Kidney (tissue), 14 donors: Measurements from ENCODE around the gene ENOX2. TPM values are rescaled to one million over a fixed set of nuclear protein-coding genes. Genes with fewer than 3 reads are reported as not detected.

Experiments used
- DNase-seq, 5 donors: peaks; one replicate each; pipeline ENCODE4 v3.0.0-alpha.2; 2013 to 2020
- FAIRE-seq: peaks from 2 replicates; lab custom pipeline; 2012; peaks lifted over from hg19 to GRCh38; lab: Jason Lieb, UNC
- H3K27ac ChIP-seq, 2 donors: one replicate each; pipeline ENCODE4 v1.7.0; 2013; ENCODE audit warnings: low read depth in 2 of 2, low read length in 2 of 2, inconsistent platforms in 1 of 2
- H3K27me3 ChIP-seq: one replicate; pipeline ENCODE4 v1.7.1; 2013; ENCODE audit warnings: low read length, inconsistent platforms; ENCODE audit not compliant: control insufficient read depth, insufficient read depth
- H3K36me3 ChIP-seq, 3 donors: one replicate each; pipeline versions ENCODE4 v1.7.0 to v1.7.1; 2013; ENCODE audit warnings: low read length in 3 of 3, control low read depth in 1 of 3, inconsistent platforms in 1 of 3; ENCODE audit not compliant: insufficient read depth in 3 of 3, control insufficient read depth in 2 of 3
- H3K4me1 ChIP-seq, 3 donors: one replicate each; pipeline versions ENCODE4 v1.7.0 to v1.7.1; 2013; ENCODE audit warnings: low read length in 3 of 3, inconsistent platforms in 1 of 3, low read depth in 1 of 3; ENCODE audit not compliant: control insufficient read depth in 2 of 3, insufficient read depth in 2 of 3
- H3K4me3 ChIP-seq, 3 donors: one replicate each; pipeline versions ENCODE4 v1.7.0 to v1.8.1; 2013; ENCODE audit warnings: low read length in 3 of 3, control low read depth in 1 of 3, inconsistent platforms in 1 of 3
- H3K9ac ChIP-seq, 3 donors: one replicate each; pipeline versions ENCODE4 v1.7.0 to v1.7.1; 2013; ENCODE audit warnings: low read length in 3 of 3, control low read depth in 1 of 3, inconsistent platforms in 1 of 3
- H3K9me3 ChIP-seq, 3 donors: one replicate each; pipeline versions ENCODE4 v1.7.0 to v1.7.1; 2013; ENCODE audit warnings: low read length in 3 of 3, control low read depth in 1 of 3, inconsistent platforms in 1 of 3; ENCODE audit not compliant: control insufficient read depth in 2 of 3, insufficient read depth in 1 of 3
- CTCF ChIP-seq: IDR thresholded peaks from 3 replicates; pipeline ENCODE4 v1.5.1; 2012; ENCODE audit warnings: mild to moderate bottlenecking, moderate library complexity, borderline replicate concordance; ENCODE audit not compliant: insufficient read depth; ENCODE audit errors: extremely low read depth
- intact Hi-C: fragments of 100-400 bp; cut with DNase I; formaldehyde crosslinking; loops from one replicate; pipeline ENCODE4 v1.11.1; 2022
- polyA plus RNA-seq: library from polyadenylated mRNA; stranded (reverse); fragments of 350-450 nt; fragmentation: Illumina TruSeq; extraction: RNeasy Lipid Tissue Mini Kit (QIAGEN cat#74804); gene quantifications from one replicate; pipeline ENCODE4 v1.2.3, GENCODE V29; 2014; ENCODE audit warnings: low read depth, low replicate concordance; ENCODE audit not compliant: insufficient read depth
- total RNA-seq: library from RNA; stranded (reverse); fragmentation: NEBNext Ultra II Directional; extraction: Animal tissue kit (Norgen Biotek cat#: 25700); gene quantifications from one replicate; pipeline ENCODE4 v1.2.1, GENCODE V29; 2021
- donor health status: control.
- donor health status: control.
- donor health status: control.
- donor health status: control.
- donor health status: control.
- donor health status: DM: yes; HTN: yes; CAD: no.
- donor health status: Normal renal cell carcinoma (clear cell type).

Gene ENOX2
- total and polyA plus RNA-seq, 2 donors from 2014 or later = 6.6 to 22.6 TPM

GRCh38 chrX:130756233-130756632 lies 146.8 kb downstream of the ENOX2 start:
- FAIRE-seq (no peak), DNase-seq (no peak)
- no peak for TF ChIP-seq CTCF
- no peak overlapping the region for H3K9ac ChIP-seq
- no peaks in the 10 kb centered on the region for H3K9me3 ChIP-seq
- no peak overlapping the region for H3K4me3 ChIP-seq
- H3K27me3 ChIP-seq = no peaks in the 10 kb centered on the region
- H3K36me3 ChIP-seq = no peaks in the 10 kb centered on the region
- intact Hi-C loops = no loop called here
- no peak overlapping the region for H3K27ac ChIP-seq
- H3K4me1 ChIP-seq = no peaks in the 10 kb centered on the region

GRCh38 chrX:130754353-130754752 lies 148.7 kb downstream of the ENOX2 start:
- H3K4me3 ChIP-seq = no peak overlapping the region
- H3K9me3 ChIP-seq = no peaks in the 10 kb centered on the region
- H3K27ac ChIP-seq = no peak overlapping the region
- DNase-seq (no peak), FAIRE-seq (peak; percentile 19)
- no peaks in the 10 kb centered on the region for H3K4me1 ChIP-seq
- no peaks in the 10 kb centered on the region for H3K27me3 ChIP-seq
- no peak for TF ChIP-seq CTCF
- no peaks in the 10 kb centered on the region for H3K36me3 ChIP-seq
- intact Hi-C loops = no loop called here
- H3K9ac ChIP-seq = no peak overlapping the region

GRCh38 chrX:130746709-130747342 lies 156.2 kb downstream of the ENOX2 start:
- Histone ChIP-seq H3K36me3 (no peaks in the 10 kb centered on the region), H3K27me3 (no peaks in the 10 kb centered on the region), H3K9me3 (peaks cover 0 to 2% (median 0%) of the 10 kb centered on the region in 3 donors), H3K4me1 (no peaks in the 10 kb centered on the region), H3K4me3 (no peak overlapping the region), H3K27ac (no peak overlapping the region), H3K9ac (no peak overlapping the region)
- intact Hi-C loops = no loop called here
- no peak for FAIRE-seq
- TF ChIP-seq CTCF = no peak
- no peak for DNase-seq

GRCh38 chrX:130746077-130746476 lies 156.9 kb downstream of the ENOX2 start:
- no peak for FAIRE-seq
- TF ChIP-seq CTCF = no peak
- no peak overlapping the region for H3K9ac ChIP-seq

More at GRCh38 chrX:130746077-130746476, 156.9 kb downstream of the ENOX2 start:
- no peaks in the 10 kb centered on the region for H3K4me1 ChIP-seq
- peaks cover 0 to 2% (median 0%) of the 10 kb centered on the region in 3 donors for H3K9me3 ChIP-seq
- no peak for DNase-seq
- no peaks in the 10 kb centered on the region for H3K36me3 ChIP-seq
- intact Hi-C loops = no loop called here
- H3K27me3 ChIP-seq = no peaks in the 10 kb centered on the region
- no peak overlapping the region for H3K4me3 ChIP-seq
- no peak overlapping the region for H3K27ac ChIP-seq
